Breast epithelium (tissue), 4 donors: ENCODE measurements around the gene OLFML2A. TPM values are rescaled to one million over a fixed set of nuclear protein-coding genes. Genes with fewer than 3 reads are reported as not detected.

Source experiments
- DNase-seq, 2 donors: peaks; one replicate each; pipeline ENCODE4 v3.0.0-alpha.2; 2019; ENCODE audit warnings: low spot score in 2 of 2
- H3K27ac ChIP-seq, 2 donors: fragments of 200-600 bp; sonication (generic) in 1 of 2; one replicate each; pipeline ENCODE4 v1.5.1; 2016 to 2019; ENCODE audit warnings: mild to moderate bottlenecking in 1 of 2
- H3K27me3 ChIP-seq, 2 donors: fragments of 200-600 bp; sonication (generic) in 1 of 2; one replicate each; pipeline versions ENCODE4 v1.5.1 to v1.6.0; 2017 to 2019; ENCODE audit warnings: control low read depth in 1 of 2, mild to moderate bottlenecking in 1 of 2
- H3K36me3 ChIP-seq: fragments of 200-600 bp; one replicate; pipeline ENCODE4 v1.5.1; 2019
- H3K4me1 ChIP-seq, 2 donors: fragments of 200-600 bp; sonication (generic); one replicate each; pipeline ENCODE4 v1.5.1; 2016 to 2019; ENCODE audit warnings: control low read depth in 1 of 2
- H3K4me3 ChIP-seq, 3 donors: fragments of 200-600 bp; sonication (generic); 1 replicate in 2 of 3; 2 replicates in 1 of 3; pipeline ENCODE4 v1.5.1; 2016 to 2019; ENCODE audit warnings: mild to moderate bottlenecking in 3 of 3, moderate library complexity in 2 of 3
- H3K9me3 ChIP-seq, 2 donors: fragments of 200-600 bp; sonication (generic) in 1 of 2; one replicate each; pipeline ENCODE4 v1.5.1; 2016 to 2019; ENCODE audit warnings: control low read depth in 1 of 2
- CTCF ChIP-seq, 3 donors: fragments of 450-650 bp; IDR thresholded peaks; one replicate each; pipeline ENCODE4 v1.5.1; 2016 to 2017; ENCODE audit warnings: antibody characterized with exemption in 3 of 3, mild to moderate bottlenecking in 3 of 3, moderate library complexity in 3 of 3
- POLR2A ChIP-seq: fragments of 450-650 bp; IDR thresholded peaks from one replicate; pipeline ENCODE4 v1.6.1; 2016; ENCODE audit warnings: antibody characterized with exemption, mild to moderate bottlenecking, moderate library complexity
- POLR2AphosphoS5 ChIP-seq, 3 donors: sonication (generic); formaldehyde crosslinking; IDR thresholded peaks; one replicate each; pipeline ENCODE4 v1.6.1; 2017; ENCODE audit warnings: antibody characterized with exemption in 3 of 3
- intact Hi-C: fragments of 100-400 bp; cut with DNase I; formaldehyde crosslinking; loops from one replicate; pipeline ENCODE4 v1.15.1; 2023; ENCODE audit warnings: low total_unique reads
- total RNA-seq, 3 donors: library from RNA; depleted of rRNA; stranded (reverse); fragments of >200 nt; gene quantifications; one replicate each; pipeline ENCODE4 v1.1.0, GENCODE V29; 2016

OLFML2A gene
- total RNA-seq, 3 donors from 2014 or later, result 11.4 to 25.2 (median 11.4) TPM

GRCh38 chr9:124813501-124814163, 36.7 kb downstream of the OLFML2A start:
- no peak for DNase-seq
- H3K27ac ChIP-seq, result peak overlapping the region; percentile 26 to 58
- no peaks in the 10 kb centered on the region for H3K9me3 ChIP-seq
- no peaks in the 10 kb centered on the region for H3K27me3 ChIP-seq
- no peaks in the 10 kb centered on the region for H3K36me3 ChIP-seq
- H3K4me1 ChIP-seq, result peaks cover 0 to 5% of the 10 kb centered on the region in 2 donors
- intact Hi-C loops, result no loop called here
- no peak overlapping the region for H3K4me3 ChIP-seq
- TF ChIP-seq POLR2A (no peak), CTCF (IDR thresholded peaks at IDR 0.05) (peak in 1 of 3 donors; percentile 9), POLR2AphosphoS5 (IDR thresholded peaks at IDR 0.05) (no peak)

- Histone ChIP-seq H3K27ac (peak overlapping the region; percentile 26 to 58), H3K4me3 (no peak overlapping the region), H3K9me3 (no peaks in the 10 kb centered on the region), H3K36me3 (no peaks in the 10 kb centered on the region), H3K4me1 (peaks cover 0 to 5% of the 10 kb centered on the region in 2 donors), H3K27me3 (no peaks in the 10 kb centered on the region)
- no peak for TF ChIP-seq POLR2A
- TF ChIP-seq POLR2AphosphoS5 (IDR thresholded peaks at IDR 0.05), result no peak
- TF ChIP-seq CTCF (IDR thresholded peaks at IDR 0.05), result no peak
- intact Hi-C loops, result no loop called here
- peak in 1 of 2 donors; percentile 63 for DNase-seq
These were observed 37.2 kb downstream of the OLFML2A start for GRCh38 chr9:124814164-124814535.

GRCh38 chr9:124815601-124816000, 38.7 kb downstream of the OLFML2A start:
- Histone ChIP-seq H3K36me3 (no peaks in the 10 kb centered on the region), H3K4me3 (no peak overlapping the region), H3K4me1 (peaks cover 0 to 5% of the 10 kb centered on the region in 2 donors), H3K27me3 (no peaks in the 10 kb centered on the region), H3K27ac (no peak overlapping the region), H3K9me3 (no peaks in the 10 kb centered on the region)
- DNase-seq, result no peak
- TF ChIP-seq CTCF (IDR thresholded peaks at IDR 0.05) (no peak), POLR2AphosphoS5 (IDR thresholded peaks at IDR 0.05) (no peak), POLR2A (no peak)
- intact Hi-C loops, result no loop called here

- Histone ChIP-seq H3K36me3 (no peaks in the 10 kb centered on the region), H3K27me3 (no peaks in the 10 kb centered on the region), H3K9me3 (no peaks in the 10 kb centered on the region), H3K27ac (peak overlapping the region; percentile 42 to 52), H3K4me3 (no peak overlapping the region), H3K4me1 (no peaks in the 10 kb centered on the region)
- DNase-seq, result peak in 1 of 2 donors; percentile 51
- intact Hi-C loops, result no loop called here
- TF ChIP-seq POLR2AphosphoS5 (IDR thresholded peaks at IDR 0.05) (no peak), POLR2A (no peak), CTCF (IDR thresholded peaks at IDR 0.05) (no peak)
These were observed 41.7 kb downstream of the OLFML2A start for GRCh38 chr9:124818431-124819281.
